Activated CD8-positive, alpha-beta memory T cell treated with anti-CD3 and anti-CD28 coated beads, Interleukin-2, amount 10 ng/mL, durations not matched to agents 7 days and 5 days (primary cell): ENCODE results near the gene TRERF1. TPM values are rescaled to one million over a fixed set of nuclear protein-coding genes. Genes with fewer than 3 reads are reported as not detected.
"Not testable (repeated sequence)": the region's sequence is repeated elsewhere in the genome, so short reads cannot be mapped to it uniquely, and the experiment has no call there.

Experiments used
- ATAC-seq: fragments of 150-1000 bp; cut with Tn5 transposase; one replicate; pipeline ENCODE4 v1.10.0; 2021; ENCODE audit warnings: moderate library complexity
- CTCF ChIA-PET: fragments of 350-600 bp; sonication (Branson Sonifier 250); formaldehyde crosslinking; loops from one replicate; lab custom pipeline; 2021; ENCODE audit warnings: antibody characterized with exemption; lab: Charles Lee
- DNase-seq: peaks from one replicate; pipeline ENCODE4 v3.0.0-alpha.2; 2020
- H3K27ac Mint-ChIP-seq: one replicate; pipeline ENCODE4 v1.8.0; 2021; ENCODE audit warnings: mild to moderate bottlenecking, mixed read lengths
- H3K27me3 Mint-ChIP-seq: one replicate; pipeline ENCODE4 v1.8.0; 2021; ENCODE audit warnings: mixed read lengths
- H3K36me3 Mint-ChIP-seq: one replicate; pipeline ENCODE4 v1.8.0; 2021; ENCODE audit warnings: mild to moderate bottlenecking, mixed read lengths
- H3K4me1 Mint-ChIP-seq: one replicate; pipeline ENCODE4 v1.8.0; 2021; ENCODE audit warnings: mixed read lengths
- H3K4me3 Mint-ChIP-seq: one replicate; pipeline ENCODE4 v1.8.0; 2021; ENCODE audit warnings: mild to moderate bottlenecking, moderate library complexity, mixed read lengths
- H3K9me3 Mint-ChIP-seq: one replicate; pipeline ENCODE4 v1.8.0; 2022; ENCODE audit warnings: low read depth, mixed read lengths
- total RNA-seq, 2 experiments: library from RNA; stranded (reverse); gene quantifications; one replicate each; pipeline ENCODE4 v1.2.3, GENCODE V29; 2021

The TRERF1 gene
- total RNA-seq, 2 experiments from 2014 or later, result 16.2 to 36.0 TPM

GRCh38 chr6:42446370-42446769, 5.4 kb downstream of the TRERF1 start:
- peak overlapping the region; percentile 20 for H3K27ac Mint-ChIP-seq
- DNase-seq, result no peak
- H3K27me3 Mint-ChIP-seq, result no peaks in the 10 kb centered on the region
- CTCF ChIA-PET, result interaction anchor here (1.0 to 3.8 kb wide), 3 partner anchors 18 to 101 kb away, joined by 3 to 19 read pairs (median 3); no protein-coding TSS in a partner anchor
- peaks cover 43% of the 10 kb centered on the region for H3K36me3 Mint-ChIP-seq
- H3K4me1 Mint-ChIP-seq, result peaks cover 73% of the 10 kb centered on the region
- no peak overlapping the region for H3K4me3 Mint-ChIP-seq
- H3K9me3 Mint-ChIP-seq, result no peaks in the 10 kb centered on the region
- no peak for ATAC-seq

- not testable (repeated sequence) for ATAC-seq, DNase-seq, H3K4me3 Mint-ChIP-seq, H3K9me3 Mint-ChIP-seq, H3K27me3 Mint-ChIP-seq
- Mint-ChIP-seq H3K27ac (peak overlapping the region; percentile 20), H3K4me1 (peaks cover 77% of the 10 kb centered on the region), H3K36me3 (peaks cover 43% of the 10 kb centered on the region)
- CTCF ChIA-PET, result interaction anchor here (1.1 kb wide), 1 partner anchor 18 kb away, joined by 3 read pairs; no protein-coding TSS in a partner anchor
Observed at GRCh38 chr6:42445955-42446354, 5.8 kb downstream of the TRERF1 start.

- H3K27ac Mint-ChIP-seq, result peak overlapping the region; percentile 47
- DNase-seq (no peak), ATAC-seq (no peak)
- H3K27me3 Mint-ChIP-seq, result no peaks in the 10 kb centered on the region
- peaks cover 44% of the 10 kb centered on the region for H3K36me3 Mint-ChIP-seq
- CTCF ChIA-PET, result interaction anchor here (1.0 to 3.2 kb wide), 4 partner anchors 77 to 104 kb away, joined by 3 to 16 read pairs (median 4); no protein-coding TSS in a partner anchor
- H3K4me3 Mint-ChIP-seq, result peak overlapping the region; percentile 35
- H3K9me3 Mint-ChIP-seq, result no peaks in the 10 kb centered on the region
- peaks cover 67% of the 10 kb centered on the region for H3K4me1 Mint-ChIP-seq
Observed at GRCh38 chr6:42443312-42444060, 8.2 kb downstream of the TRERF1 start.

DNA sequence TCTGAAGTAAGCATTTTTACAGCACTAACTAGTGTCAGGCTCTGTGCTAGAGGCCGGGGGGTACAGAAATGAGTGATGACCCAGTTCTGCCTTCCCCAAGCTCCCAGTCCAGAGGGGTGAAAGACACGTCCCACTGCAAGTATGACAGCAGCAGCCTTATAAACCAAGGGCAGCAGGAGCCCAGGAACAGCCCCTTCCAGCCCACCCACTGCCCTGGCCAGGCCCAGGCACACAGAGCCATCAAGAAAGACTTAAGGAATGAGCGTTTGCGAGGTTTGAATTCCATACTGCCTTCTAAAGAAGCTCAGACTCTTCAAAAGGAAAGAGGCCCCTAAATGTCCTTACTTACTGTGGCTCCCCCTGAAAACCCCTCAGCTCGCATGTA, 10.0 kb downstream of the TRERF1 start:
- CTCF ChIA-PET, result interaction anchor here (0.8 to 3.2 kb wide), 9 partner anchors 10 to 183 kb away, joined by 3 to 16 read pairs (median 4); no protein-coding TSS in a partner anchor
- Mint-ChIP-seq H3K9me3 (no peaks in the 10 kb centered on the region), H3K4me1 (peaks cover 55% of the 10 kb centered on the region), H3K27ac (peak overlapping the region; percentile 50), H3K4me3 (peak overlapping the region; percentile 37), H3K27me3 (no peaks in the 10 kb centered on the region), H3K36me3 (peaks cover 42% of the 10 kb centered on the region)
- ATAC-seq (peak; percentile 74), DNase-seq (no peak)

- DNase-seq (no peak), ATAC-seq (peak; percentile 17)
- Mint-ChIP-seq H3K27ac (peak overlapping the region; percentile 50), H3K36me3 (peaks cover 37% of the 10 kb centered on the region), H3K27me3 (no peaks in the 10 kb centered on the region), H3K9me3 (no peaks in the 10 kb centered on the region), H3K4me3 (peak overlapping the region; percentile 37), H3K4me1 (peaks cover 50% of the 10 kb centered on the region)
- CTCF ChIA-PET, result interaction anchor here (0.8 to 3.2 kb wide), 9 partner anchors 9 to 182 kb away, joined by 3 to 16 read pairs (median 4); no protein-coding TSS in a partner anchor
Observed at GRCh38 chr6:42440778-42441696, 10.7 kb downstream of the TRERF1 start.

DNA sequence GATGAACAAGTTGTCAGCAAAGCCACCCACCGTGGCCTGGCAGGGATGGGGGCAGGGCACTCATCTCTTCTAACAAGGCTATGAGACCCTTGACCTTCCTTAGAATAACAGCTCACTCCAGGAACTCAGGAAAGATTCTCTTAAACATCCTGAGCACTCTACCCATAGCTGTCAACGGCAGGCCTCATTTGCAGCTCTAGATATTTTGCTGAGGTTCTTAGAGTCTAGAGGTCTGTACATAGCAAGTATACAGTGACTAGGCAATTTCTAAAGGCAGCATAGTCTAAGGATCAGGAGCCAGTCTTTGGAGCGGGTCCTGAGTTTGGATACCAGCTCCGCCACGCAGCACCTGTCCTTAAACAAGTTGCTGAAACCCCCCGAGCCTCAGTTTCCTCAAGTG, 11.7 kb downstream of the TRERF1 start:
- Mint-ChIP-seq H3K36me3 (peaks cover 34% of the 10 kb centered on the region), H3K4me3 (no peak overlapping the region), H3K27me3 (no peaks in the 10 kb centered on the region), H3K27ac (no peak overlapping the region), H3K4me1 (peaks cover 42% of the 10 kb centered on the region), H3K9me3 (peaks cover 1% of the 10 kb centered on the region)
- no peak for DNase-seq
- CTCF ChIA-PET, result interaction anchor here (1.2 to 3.2 kb wide), 5 partner anchors 8 to 108 kb away, joined by 4 to 16 read pairs (median 5); no protein-coding TSS in a partner anchor
- no peak for ATAC-seq

DNA sequence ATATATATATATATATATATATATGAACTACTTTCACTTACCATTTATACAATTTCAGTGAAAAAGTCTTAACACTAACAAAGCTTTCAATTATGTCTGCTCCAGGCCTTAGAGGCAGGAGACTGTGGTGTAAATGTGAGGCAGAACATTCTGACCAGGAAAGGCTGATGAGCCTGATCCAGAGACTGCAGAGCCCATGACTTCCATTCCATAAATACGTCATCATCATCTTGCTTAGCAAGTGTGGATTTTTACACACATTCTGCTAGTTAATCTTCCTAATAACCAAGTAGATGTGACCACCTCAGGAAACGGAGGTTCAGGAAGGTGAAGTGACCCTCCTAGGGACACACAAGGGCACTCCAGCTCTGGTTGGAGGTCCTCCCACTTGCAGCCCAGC, 14.9 kb downstream of the TRERF1 start:
- Mint-ChIP-seq H3K4me3 (no peak overlapping the region), H3K9me3 (peaks cover 14% of the 10 kb centered on the region), H3K27me3 (no peaks in the 10 kb centered on the region), H3K27ac (no peak overlapping the region), H3K36me3 (peaks cover 50% of the 10 kb centered on the region), H3K4me1 (peaks cover 28% of the 10 kb centered on the region)
- CTCF ChIA-PET, result interaction anchor here (0.7 kb wide), 1 partner anchor 143 kb away, joined by 3 read pairs; no protein-coding TSS in a partner anchor
- DNase-seq, result no peak
- no peak for ATAC-seq

- no peak overlapping the region for H3K4me3 Mint-ChIP-seq
- no peaks in the 10 kb centered on the region for H3K27me3 Mint-ChIP-seq
- peaks cover 25% of the 10 kb centered on the region for H3K4me1 Mint-ChIP-seq
- CTCF ChIA-PET, result no interaction called here
- DNase-seq (no peak), ATAC-seq (no peak)
- H3K36me3 Mint-ChIP-seq, result peaks cover 58% of the 10 kb centered on the region
- peaks cover 14% of the 10 kb centered on the region for H3K9me3 Mint-ChIP-seq
- H3K27ac Mint-ChIP-seq, result no peak overlapping the region
Observed at GRCh38 chr6:42434237-42434636, 17.5 kb downstream of the TRERF1 start.

GRCh38 chr6:42433409-42433808, 18.3 kb downstream of the TRERF1 start:
- H3K4me3 Mint-ChIP-seq, result no peak overlapping the region
- no peak overlapping the region for H3K27ac Mint-ChIP-seq
- no peaks in the 10 kb centered on the region for H3K27me3 Mint-ChIP-seq
- DNase-seq (no peak), ATAC-seq (no peak)
- CTCF ChIA-PET, result interaction anchor here (1.5 kb wide), 2 partner anchors 114 to 120 kb away, joined by 3 to 8 read pairs; no protein-coding TSS in a partner anchor
- H3K4me1 Mint-ChIP-seq, result peaks cover 31% of the 10 kb centered on the region
- H3K36me3 Mint-ChIP-seq, result peaks cover 57% of the 10 kb centered on the region
- H3K9me3 Mint-ChIP-seq, result peaks cover 14% of the 10 kb centered on the region

GRCh38 chr6:42431877-42432276, 19.8 kb downstream of the TRERF1 start:
- ATAC-seq, result no peak
- no peak overlapping the region for H3K4me3 Mint-ChIP-seq
- no peak overlapping the region for H3K27ac Mint-ChIP-seq
- H3K4me1 Mint-ChIP-seq, result peaks cover 35% of the 10 kb centered on the region
- peaks cover 51% of the 10 kb centered on the region for H3K36me3 Mint-ChIP-seq
- H3K9me3 Mint-ChIP-seq, result peaks cover 14% of the 10 kb centered on the region
- CTCF ChIA-PET, result interaction anchor here (1.5 to 1.7 kb wide), 3 partner anchors 9 to 118 kb away, joined by 3 to 8 read pairs (median 3); no protein-coding TSS in a partner anchor
- no peaks in the 10 kb centered on the region for H3K27me3 Mint-ChIP-seq
- DNase-seq, result no peak

DNA sequence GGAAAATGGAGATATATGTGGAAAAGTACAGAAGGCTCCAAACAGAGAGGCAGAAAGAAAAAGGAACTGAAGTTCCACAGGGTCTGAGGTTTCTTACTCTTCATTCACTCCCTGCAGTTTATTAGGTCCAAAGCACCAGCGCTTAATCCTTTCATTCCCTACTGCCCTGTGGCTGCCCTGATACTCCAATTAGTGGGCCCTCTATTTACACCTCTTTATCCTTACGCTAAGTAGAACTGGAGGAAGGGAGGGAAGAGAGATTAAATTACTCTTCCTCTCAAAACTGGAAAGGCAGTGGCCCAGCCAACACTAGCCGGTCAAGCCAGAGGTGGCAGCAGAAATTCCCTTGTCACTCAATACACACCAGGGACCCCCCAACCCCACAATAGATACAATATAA, 20.4 kb downstream of the TRERF1 start:
- Mint-ChIP-seq H3K9me3 (peaks cover 14% of the 10 kb centered on the region), H3K27me3 (no peaks in the 10 kb centered on the region), H3K4me3 (no peak overlapping the region), H3K4me1 (peaks cover 33% of the 10 kb centered on the region), H3K36me3 (peaks cover 49% of the 10 kb centered on the region), H3K27ac (no peak overlapping the region)
- DNase-seq (no peak), ATAC-seq (no peak)
- CTCF ChIA-PET, result interaction anchor here (0.7 to 1.7 kb wide), 3 partner anchors 10 to 268 kb away, joined by 3 to 8 read pairs (median 3); no protein-coding TSS in a partner anchor

GRCh38 chr6:42429836-42430235, 21.9 kb downstream of the TRERF1 start:
- CTCF ChIA-PET, result interaction anchor here (2.2 kb wide), 1 partner anchor 118 kb away, joined by 5 read pairs; no protein-coding TSS in a partner anchor
- no peak for DNase-seq
- H3K36me3 Mint-ChIP-seq, result peaks cover 47% of the 10 kb centered on the region
- H3K4me3 Mint-ChIP-seq, result no peak overlapping the region
- no peak overlapping the region for H3K27ac Mint-ChIP-seq
- peaks cover 42% of the 10 kb centered on the region for H3K4me1 Mint-ChIP-seq
- peaks cover 11% of the 10 kb centered on the region for H3K9me3 Mint-ChIP-seq
- no peak for ATAC-seq
- no peaks in the 10 kb centered on the region for H3K27me3 Mint-ChIP-seq
